SK-N-SH (cell line): ENCODE measurements around the gene ENKUR.

Source experiments
- CHD2 ChIP-seq: fragments of 150-350 bp; IDR thresholded peaks from 2 replicates; pipeline ENCODE4 v1.6.1; 2018; ENCODE audit warnings: low read length; ENCODE audit not compliant: partially characterized antibody
- CTCF ChIP-seq: fragments of 200-600 bp; sonication (generic); IDR thresholded peaks from 2 replicates; pipeline ENCODE4 v1.6.1; 2017; ENCODE audit warnings: antibody characterized with exemption, mild to moderate bottlenecking, moderate library complexity
- EP300 ChIP-seq, 2 experiments: IDR thresholded peaks; 2 replicates each; pipeline versions ENCODE4 v1.4.0 to v1.6.1; 2012; ENCODE audit warnings: borderline replicate concordance in 1 of 2, low read depth in 1 of 2, low read length in 1 of 2
- MAX ChIP-seq: IDR thresholded peaks from 2 replicates; pipeline ENCODE4 v1.4.0; 2012; ENCODE audit warnings: low read depth
- NRF1 ChIP-seq: IDR thresholded peaks from 2 replicates; pipeline ENCODE4 v1.6.1; 2012; ENCODE audit warnings: low read depth, mild to moderate bottlenecking, low read length
- RAD21 ChIP-seq: IDR thresholded peaks from 2 replicates; pipeline ENCODE4 v1.6.1; 2012; ENCODE audit warnings: mild to moderate bottlenecking, low read length
- REST ChIP-seq: IDR thresholded peaks from 2 replicates; pipeline ENCODE4 v1.6.1; 2012; ENCODE audit warnings: mild to moderate bottlenecking, low read depth, low read length, moderate library complexity
- RFX5 ChIP-seq: IDR thresholded peaks from 2 replicates; pipeline ENCODE4 v1.6.1; 2012; ENCODE audit warnings: mild to moderate bottlenecking, improper control_type of control experiment, low read length
- SIN3A ChIP-seq: IDR thresholded peaks from 2 replicates; pipeline ENCODE4 v1.6.1; 2012; ENCODE audit warnings: low read depth, mild to moderate bottlenecking, low read length, moderate library complexity, borderline replicate concordance
- TCF12 ChIP-seq: IDR thresholded peaks from 2 replicates; pipeline ENCODE4 v1.4.0; 2012

- no peak for TF ChIP-seq CTCF
- no peak for TF ChIP-seq EP300 (IDR thresholded peaks at IDR 0.05; ENCODE audit: borderline replicate concordance in 1 of 2, low read depth in 1 of 2, low read length in 1 of 2)
- TF ChIP-seq NRF1 = no peak
- TF ChIP-seq MAX = no peak
- no peak for TF ChIP-seq RFX5
- no peak for TF ChIP-seq RAD21
- no peak for TF ChIP-seq REST
- TF ChIP-seq CHD2 = no peak
- no peak for TF ChIP-seq TCF12
- TF ChIP-seq SIN3A = no peak
Measured at GRCh38 chr10:25017661-25018060, 1.7 kb upstream of the ENKUR start.
